ENCODE data around the gene COLEC11.

COLEC11 gene

GRCh38 chr2:3641181-3641580 is 46.3 kb downstream of the COLEC11 start:
- no peak for DNase-seq

GRCh38 chr2:3641841-3642421 is 47.0 kb downstream of the COLEC11 start:
- no peak for DNase-seq

GRCh38 chr2:3642521-3643215 is 47.8 kb downstream of the COLEC11 start:
- DNase-seq = no peak

GRCh38 chr2:3643371-3644245 is 48.7 kb downstream of the COLEC11 start:
- no peak for DNase-seq

- no peak for DNase-seq
Measured at GRCh38 chr2:3644246-3644525, 49.3 kb downstream of the COLEC11 start.

GRCh38 chr2:3644891-3645605 is 50.1 kb downstream of the COLEC11 start:
- DNase-seq = no peak

- no peak for DNase-seq
Measured at GRCh38 chr2:3645745-3646389, 51.0 kb downstream of the COLEC11 start.

GRCh38 chr2:3646446-3646845 is 51.5 kb downstream of the COLEC11 start:
- DNase-seq = no peak

- no peak for DNase-seq
Measured at GRCh38 chr2:3647246-3647645, 52.3 kb downstream of the COLEC11 start.

GRCh38 chr2:3647831-3648651 is 53.1 kb downstream of the COLEC11 start:
- DNase-seq = no peak

GRCh38 chr2:3648652-3649177 is 53.8 kb downstream of the COLEC11 start:
- DNase-seq = no peak

GRCh38 chr2:3649581-3649980 is 54.7 kb downstream of the COLEC11 start:
- DNase-seq = no peak

GRCh38 chr2:3650140-3650920 is 55.4 kb downstream of the COLEC11 start:
- DNase-seq = no peak

GRCh38 chr2:3651691-3652648 is 57.1 kb downstream of the COLEC11 start:
- DNase-seq = peak; percentile 59

- no peak for DNase-seq
Measured at GRCh38 chr2:3652896-3653625, 58.1 kb downstream of the COLEC11 start.

- DNase-seq = no peak
Measured at GRCh38 chr2:3654011-3654410, 59.1 kb downstream of the COLEC11 start.

- no peak for DNase-seq
Measured at GRCh38 chr2:3654531-3655225, 59.8 kb downstream of the COLEC11 start.

Data from activated naive CD4-positive, alpha-beta T cell treated with Interleukin-2 at 50 U/mL for 16 hours (primary cell).